GM18502 (cell line): ENCODE data around the gene NAALADL2.
"Not testable (repeated sequence)": the region's sequence is repeated elsewhere in the genome, so short reads cannot be mapped to it uniquely, and the experiment has no call there.

ENCODE experiments used
- ATAC-seq: cut with Tn5 transposase; IDR thresholded peaks from one replicate; pipeline ENCODE4 v1.9.1; 2021; ENCODE audit warnings: mild to moderate bottlenecking; ENCODE audit not compliant: unreplicated experiment, poor library complexity

Gene NAALADL2

DNA sequence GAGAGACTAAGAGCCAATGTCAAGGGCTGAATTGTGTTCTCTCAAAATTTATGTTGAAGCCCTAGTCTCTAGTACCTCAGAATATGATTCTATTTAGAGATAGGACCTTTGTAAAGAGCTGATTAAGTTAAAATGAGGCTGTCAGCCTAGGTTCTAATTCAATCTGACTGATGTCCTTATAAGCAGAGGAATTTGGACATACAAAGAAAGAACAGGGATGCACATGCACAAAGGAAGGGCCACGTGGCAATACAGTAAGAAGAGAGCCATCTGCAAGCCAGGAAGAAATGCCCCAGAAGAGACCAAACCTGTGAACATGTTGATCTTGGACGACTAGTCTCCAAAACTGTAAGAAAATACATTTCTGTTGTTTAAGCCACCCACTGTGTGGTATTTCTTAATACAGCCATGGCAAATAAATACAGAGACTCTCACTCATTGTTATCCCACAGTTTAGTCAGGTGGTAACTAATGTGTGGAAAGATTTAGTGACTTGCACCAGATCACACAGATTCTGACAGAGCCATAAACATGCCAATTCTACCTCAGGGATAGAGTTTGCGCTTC lies 652.2 kb downstream of the NAALADL2 start:
- ATAC-seq: no peak

DNA sequence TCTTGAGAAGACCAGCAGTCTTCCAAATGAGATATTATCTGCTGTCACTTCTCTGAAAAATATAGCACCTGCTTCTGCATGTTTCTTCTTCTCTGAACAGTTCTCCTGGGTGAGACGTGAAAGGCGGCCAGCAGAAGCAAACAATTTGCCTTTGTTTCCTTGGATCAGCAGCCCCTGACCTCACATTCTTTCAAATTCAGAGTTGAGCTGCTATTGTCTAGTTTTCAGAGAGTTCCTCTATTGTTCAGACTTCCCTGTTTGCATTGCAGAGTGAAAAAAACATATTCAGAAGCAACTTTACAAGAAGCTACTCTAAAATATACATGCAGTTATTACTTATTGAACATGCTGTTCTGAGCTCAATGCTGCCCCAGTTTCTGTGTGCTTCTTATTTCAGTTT lies 653.6 kb downstream of the NAALADL2 start:
- no peak for ATAC-seq

DNA sequence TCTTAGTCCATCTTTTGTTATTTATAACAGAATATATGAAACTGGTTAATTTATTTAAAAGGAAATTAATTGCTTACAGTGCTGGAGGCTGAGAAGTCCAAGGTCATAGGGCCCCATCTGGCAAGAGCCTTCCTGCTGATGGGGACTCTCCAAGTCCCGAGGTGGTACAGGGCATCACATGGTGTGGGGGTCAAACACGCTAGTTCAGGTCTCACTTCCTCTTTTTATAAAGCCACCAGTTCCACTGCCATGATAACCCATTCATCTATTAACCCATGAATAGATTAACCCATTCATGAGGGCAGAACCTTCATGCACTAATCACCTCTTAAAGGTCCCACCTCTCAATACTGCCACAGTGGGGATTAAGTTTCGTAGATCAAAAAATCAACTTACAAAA lies 659.3 kb downstream of the NAALADL2 start:
- no peak for ATAC-seq

DNA sequence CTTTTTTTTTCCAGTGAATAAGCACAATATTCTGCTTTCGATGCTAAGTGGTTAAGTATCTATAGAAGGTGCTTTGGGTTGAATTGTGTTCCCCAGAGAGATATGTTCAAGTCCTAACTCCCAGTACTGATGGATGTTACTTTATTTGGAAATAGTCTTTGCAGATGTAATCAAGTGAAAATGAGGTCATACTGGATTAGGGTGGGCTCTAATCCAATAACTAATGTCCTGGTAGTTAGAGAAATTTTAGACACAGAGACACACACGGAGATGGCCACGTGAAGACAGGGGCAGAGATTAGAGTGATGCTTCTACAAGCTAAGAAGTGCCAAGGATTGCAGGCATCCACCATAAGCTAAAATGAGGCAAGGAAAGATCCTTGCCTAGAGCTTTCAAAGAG lies 662.3 kb downstream of the NAALADL2 start:
- no peak for ATAC-seq

DNA sequence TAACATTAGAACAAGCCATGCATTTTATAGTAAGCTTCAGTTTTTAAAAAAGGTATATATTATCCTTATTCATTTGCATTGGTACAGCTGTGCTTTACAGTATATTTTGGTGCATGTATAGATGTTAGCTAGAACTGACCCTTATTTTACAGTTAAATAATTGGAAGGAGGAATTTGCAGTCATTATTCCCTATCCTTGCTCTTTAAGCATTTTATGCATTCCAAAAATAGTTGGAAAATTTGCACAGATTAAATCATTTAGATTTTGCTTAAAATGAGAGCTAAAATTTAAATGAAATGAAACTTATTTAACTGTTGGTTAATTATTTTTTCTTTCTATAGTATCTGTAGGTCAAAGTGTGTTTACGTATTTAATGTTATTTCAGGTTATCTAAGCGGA lies 667.1 kb downstream of the NAALADL2 start:
- no peak for ATAC-seq

DNA sequence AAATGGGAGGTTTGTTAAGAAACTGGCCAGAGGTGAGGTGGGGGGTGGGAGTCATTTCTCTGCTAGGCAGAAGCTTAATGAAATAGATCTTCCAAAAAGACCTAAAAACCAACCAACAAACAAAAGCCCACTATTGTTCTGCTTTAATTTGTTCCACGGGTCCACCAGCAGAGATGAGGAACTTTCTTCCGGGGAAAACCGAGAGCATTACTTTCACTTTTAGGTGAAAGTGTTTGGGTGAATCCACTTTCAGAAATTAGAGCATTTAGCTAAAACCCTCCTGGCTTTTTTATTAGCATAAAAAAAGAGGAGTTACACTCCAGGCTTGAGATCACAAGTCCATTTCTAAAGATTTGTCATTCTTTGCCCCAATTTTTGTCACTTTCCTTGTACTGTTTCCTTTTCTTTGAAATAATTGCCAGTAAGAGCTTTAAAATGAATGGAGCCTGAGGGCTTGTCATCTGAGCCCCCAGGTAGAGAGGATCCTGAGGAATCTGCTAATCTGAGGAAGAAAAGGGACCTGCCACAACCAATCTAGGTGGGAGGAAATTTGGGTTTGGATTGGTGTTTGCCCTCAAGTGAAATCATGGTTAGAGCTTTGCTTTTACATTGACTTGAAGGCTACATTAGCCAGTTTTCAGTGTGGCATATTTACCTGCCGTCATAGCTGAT lies 667.6 kb downstream of the NAALADL2 start:
- no peak for ATAC-seq

DNA sequence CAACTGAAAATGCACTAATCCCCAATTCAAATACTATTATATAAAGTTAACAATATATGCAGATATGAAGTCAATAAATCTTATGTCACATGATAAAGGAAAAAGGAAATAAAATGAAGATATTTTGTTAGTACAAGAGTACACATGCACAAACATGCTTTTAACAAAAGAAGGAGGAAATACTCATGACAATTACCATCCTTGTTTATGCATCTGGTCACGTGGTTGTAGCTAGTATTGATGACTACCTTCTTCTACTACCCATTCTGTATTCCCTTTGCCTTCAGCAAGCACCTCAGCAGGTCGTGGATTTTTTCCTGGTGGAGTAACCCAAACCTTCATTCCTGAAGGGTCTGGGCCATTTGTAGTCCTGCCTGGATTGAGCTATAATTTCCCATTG lies 669.6 kb downstream of the NAALADL2 start:
- ATAC-seq: not testable (repeated sequence)

DNA sequence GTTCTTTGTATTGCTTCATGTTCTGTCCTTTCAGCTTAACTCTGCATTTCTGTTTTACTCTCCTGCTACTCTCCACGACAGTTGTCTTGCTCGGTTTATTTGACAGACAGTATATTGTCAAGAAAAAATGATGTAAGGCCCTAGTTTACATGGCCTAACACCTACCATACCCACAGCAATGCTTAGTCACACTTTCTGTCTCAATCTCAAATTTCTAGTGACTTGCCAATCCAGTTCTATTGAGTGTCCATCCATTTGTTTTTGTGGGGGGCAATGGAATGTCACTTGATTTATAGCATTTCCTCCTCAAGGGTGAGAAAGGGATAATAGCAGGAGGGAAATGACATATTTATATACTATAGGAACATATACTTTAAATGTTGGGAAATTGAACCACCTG lies 676.2 kb downstream of the NAALADL2 start:
- no peak for ATAC-seq

DNA sequence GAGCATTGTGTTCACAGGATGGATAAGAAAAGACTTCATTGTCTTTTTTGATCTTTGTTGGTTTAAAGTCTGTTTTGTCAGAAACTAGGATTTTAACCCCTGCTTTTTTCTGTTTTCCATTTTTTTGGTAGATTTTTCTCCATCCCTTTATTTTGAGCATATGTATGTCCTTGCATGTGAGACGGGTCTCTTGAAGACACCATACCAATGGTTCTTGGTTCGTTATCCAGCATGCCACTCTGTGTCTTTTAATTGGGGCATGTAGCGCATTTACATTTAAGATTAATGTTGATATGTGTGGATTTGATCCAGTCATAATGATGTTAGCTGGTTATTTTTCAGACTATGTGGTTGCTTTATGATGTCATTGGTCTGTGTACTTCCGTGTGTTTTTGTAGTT lies 687.0 kb downstream of the NAALADL2 start:
- ATAC-seq: no peak

DNA sequence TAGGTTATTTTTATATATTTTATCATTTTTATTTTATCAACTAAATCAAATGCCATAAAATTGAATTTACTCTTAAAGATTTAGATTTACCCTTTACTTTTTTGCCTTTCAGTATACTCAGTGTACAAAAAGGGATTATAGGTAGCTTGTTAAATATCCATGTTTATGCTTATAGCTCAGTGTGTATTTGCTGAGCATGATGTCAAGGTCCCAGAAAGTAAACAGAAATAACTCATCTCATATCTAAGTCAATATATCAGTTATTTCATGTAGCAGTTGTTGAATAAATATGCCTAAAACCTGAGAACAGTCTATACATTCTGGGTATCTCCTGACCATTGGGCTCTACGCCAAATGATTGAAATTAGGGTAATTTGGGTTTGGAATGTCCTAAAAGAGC lies 693.8 kb downstream of the NAALADL2 start:
- no peak for ATAC-seq

DNA sequence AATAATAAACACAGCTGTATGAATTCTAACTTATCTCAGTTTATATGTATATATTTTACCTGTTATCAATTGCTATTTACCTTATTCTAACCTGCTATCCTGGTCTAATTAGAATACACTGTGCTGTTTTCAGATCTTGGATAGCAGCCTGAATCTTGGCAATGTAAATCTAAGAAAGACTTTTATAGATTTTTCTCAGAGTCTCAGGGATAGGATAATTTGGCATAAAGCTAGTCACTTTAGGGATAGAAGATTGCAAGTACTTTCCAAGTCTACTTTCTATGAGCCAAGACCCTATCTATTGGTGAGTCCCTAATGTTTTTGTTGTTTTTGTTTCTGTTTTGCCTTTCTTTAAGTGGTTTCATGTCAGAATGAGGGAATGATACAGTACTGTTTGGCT lies 695.7 kb downstream of the NAALADL2 start:
- no peak for ATAC-seq

DNA sequence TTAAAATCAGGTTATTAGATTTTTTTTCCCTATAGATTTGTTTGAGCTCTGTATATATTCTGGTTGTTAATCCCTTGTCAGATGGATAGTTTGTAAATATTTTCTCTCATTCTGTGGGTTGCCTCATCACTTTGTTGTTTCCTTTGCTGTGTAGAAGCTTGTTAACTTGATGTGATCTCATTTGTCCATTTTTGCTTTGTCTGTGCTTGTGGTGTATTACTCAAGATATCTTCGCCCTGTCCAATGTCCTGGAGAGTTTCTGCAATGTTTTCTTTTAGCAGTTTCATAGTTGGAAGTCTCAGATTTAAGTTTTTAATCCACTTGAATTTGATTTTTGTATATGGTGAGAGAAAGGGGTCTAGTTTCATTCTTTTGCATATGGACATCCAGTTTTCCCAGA lies 699.1 kb downstream of the NAALADL2 start:
- ATAC-seq: no peak

DNA sequence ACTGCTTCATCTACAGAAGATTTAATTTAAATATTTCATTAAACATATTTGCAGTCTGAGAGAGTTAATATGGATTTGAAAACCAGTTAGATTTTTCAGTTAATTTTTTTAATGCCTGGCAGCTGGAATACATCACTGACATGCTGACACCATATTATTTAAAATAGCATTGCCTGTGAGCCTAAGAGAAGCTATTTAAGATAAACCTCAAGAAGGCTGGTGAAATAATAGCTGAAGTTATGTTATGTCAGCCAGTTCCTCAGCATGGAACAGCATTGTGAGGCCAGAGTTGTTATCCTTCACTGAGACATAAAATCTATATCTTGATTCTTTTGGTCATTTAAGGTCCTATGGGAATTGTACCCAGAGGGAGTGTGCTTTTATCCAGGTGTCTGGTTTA lies 705.2 kb downstream of the NAALADL2 start:
- ATAC-seq: no peak

DNA sequence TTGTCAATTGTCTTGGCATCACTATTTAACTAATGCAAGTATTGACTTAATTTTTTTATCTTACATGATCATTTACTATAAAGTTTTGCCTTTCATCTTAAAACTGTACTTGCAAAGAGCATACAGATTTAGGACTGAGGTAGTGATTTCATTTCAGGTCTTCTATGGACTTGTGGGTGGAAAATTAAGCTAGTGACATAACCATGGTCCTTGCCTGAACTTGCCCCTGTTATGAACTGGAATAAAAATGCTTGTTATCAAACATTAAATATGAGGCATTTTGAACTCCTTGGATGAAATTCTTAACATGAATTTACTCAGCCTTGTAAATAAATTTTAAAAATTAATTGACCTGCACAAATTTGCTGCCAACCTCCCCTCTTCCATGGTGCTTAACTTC lies 712.0 kb downstream of the NAALADL2 start:
- no peak for ATAC-seq

DNA sequence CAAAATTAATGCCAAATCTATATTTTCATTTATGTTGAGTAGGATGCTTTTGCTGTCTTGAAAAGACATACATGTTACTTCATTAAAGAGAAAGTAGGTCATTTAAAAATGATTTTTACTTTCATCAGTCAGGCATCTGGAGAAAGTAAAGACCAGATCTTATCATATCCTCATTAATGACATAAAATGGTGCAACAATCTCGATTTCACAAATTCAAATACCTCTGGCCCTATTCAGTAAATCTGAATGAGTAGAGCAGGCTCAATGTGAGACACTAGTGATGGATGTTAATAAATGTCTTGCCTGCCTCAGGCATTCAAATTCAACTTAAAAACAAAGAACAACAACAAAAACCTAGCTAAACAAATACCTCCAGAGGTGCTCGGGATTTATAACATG lies 714.1 kb downstream of the NAALADL2 start:
- ATAC-seq: no peak

DNA sequence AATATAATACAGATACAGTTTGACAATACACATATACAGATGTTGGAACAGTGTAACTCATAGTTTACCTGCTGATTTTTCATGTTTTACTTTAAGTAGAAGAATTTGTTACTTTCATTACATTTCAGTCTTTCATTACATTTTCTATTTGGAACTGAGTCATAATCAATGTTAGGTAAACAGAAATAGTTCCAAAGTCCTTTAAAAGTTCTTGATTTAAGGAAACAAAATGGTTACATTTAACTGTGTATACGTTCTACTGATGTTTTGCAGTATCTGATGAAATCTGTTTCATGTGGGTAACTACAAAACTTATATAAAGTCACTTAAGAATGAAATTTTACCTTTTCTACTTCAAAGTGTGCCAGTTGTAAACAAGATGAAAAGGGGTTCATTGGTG lies 721.2 kb downstream of the NAALADL2 start:
- ATAC-seq: no peak

DNA sequence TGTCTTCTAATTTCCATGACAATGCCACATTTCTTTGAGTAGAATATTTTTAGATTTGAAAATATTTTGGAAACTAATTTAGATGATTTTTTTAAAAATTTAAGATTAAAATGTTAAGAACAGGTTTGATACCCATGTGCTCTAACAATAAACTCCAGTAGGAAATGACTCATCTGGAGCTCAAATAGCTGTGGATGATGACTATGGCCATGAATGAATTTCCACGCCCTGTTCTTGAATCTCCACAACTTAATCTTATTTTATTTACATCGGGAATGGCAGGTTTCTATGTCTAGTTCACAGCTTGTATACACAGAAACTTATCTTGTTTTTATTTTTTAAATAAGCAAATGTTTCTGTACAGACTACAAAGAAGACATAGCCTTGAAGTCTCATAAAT lies 726.8 kb downstream of the NAALADL2 start:
- no peak for ATAC-seq

DNA sequence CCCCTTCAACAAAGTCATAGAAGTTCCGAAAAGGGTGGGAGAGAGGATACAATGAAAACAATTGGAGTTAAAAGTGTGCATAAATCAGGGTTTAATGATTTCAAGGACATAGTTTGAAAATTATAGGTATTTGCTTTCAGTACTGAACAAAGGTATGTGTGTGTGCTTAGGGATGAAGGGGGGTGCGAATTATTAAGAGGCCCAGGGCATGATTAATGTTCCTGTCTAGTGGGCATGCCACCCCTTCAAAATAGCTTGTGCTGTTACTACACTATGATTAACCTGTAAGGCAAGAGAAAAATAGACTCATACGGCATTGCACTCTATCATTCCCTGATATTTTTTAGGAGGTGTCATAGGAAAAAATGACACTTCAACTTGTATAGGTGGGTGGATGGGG lies 731.6 kb downstream of the NAALADL2 start:
- ATAC-seq: no peak

DNA sequence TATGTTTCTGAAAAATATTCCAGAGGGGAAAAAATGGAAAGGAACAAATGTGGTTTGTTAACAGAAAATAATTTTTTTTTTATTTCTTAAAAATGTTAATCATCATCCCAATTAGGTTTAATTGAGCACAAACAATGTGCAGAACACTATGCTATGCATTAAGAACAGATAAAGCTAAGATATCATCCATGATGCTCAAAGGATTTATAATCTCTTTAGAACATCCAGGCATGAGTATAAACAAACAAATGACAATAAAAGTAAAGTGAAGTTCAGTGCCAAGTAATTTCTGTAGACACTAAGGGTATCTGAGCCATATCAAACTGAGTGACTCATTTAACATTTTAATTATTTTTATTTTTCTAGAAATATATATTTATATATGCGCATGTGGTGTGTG lies 732.2 kb downstream of the NAALADL2 start:
- ATAC-seq: no peak

DNA sequence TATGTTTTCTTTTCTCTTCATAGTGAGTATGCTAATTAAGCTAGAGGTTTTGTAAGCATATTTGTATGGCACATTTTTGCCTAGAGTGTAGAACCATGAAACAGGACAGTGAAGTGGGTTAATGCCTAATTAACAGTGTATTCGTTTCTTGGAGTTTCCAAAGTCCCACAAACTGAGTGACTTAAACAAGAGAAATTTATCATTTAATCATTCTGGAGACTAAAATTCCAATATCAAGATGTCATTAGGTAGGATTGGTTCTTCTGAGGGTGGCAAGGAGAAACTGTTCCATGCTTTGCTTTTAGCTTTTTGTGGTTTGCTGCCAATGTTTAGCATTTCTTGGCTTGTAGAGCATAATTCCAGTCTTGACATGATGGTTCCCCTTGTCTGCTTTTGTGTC lies 734.2 kb downstream of the NAALADL2 start:
- ATAC-seq: no peak

DNA sequence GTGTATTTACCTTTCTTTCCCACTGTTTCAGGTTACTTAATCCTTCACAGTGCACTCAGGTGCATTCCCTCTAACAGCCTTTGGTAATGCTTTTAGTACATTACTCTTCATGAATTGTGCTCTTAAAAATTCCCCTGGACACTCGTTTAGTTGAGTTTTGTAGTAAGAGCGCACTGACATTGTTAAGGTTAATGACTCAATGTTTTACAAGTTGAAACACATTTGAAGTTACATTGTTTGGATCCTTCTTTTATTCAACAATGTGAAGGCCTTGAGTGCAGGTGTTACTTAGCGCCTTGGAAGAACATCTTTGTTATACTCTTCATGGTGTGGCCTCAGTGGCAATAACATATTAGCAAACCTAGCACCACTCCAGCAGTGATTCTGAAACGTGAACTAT lies 739.6 kb downstream of the NAALADL2 start:
- no peak for ATAC-seq

DNA sequence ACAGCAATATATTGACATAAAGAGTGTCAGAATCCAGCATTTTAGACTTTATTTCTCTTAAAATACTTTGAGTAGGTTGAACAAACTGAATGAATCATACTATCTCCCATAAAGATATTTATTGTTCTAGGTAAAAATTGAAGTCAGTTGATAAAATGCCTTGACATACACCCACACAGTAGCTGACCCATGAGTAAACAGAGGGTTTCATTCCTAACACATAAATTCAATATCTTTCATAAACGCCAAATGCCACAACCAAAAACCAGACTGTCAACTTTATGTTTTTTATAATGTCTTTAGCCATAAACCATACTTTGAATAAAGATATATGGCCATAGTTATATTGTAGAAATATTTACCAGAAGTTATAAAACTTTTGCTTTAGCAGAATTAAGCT lies 742.4 kb downstream of the NAALADL2 start:
- ATAC-seq: no peak

DNA sequence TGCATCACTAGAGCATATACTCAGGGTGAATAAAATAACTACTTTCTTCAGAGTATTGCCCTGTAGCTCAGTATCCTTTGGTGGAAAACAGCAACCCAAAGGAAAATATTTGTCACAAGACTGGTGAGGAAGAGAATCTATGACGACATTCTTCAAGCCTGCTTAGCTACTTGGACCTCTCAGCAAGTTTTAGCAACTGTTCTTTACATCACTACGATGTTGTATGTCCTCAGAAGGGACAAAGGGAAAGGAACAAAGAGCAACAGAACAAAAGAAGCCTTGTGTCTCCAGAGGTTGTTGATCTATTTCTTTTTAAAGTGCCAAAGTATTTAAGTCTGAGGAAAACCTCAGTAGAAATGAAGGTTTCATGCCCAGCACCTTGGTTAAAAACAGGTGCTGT lies 746.7 kb downstream of the NAALADL2 start:
- no peak for ATAC-seq
